Stimulated activated CD4-positive, alpha-beta T cell treated with anti-CD3 and anti-CD28 coated beads, Interleukin-15, amount 100 ng/mL, for 1 hour (primary cell): ENCODE measurements around the gene PCDHGA2.
"Not testable (repeated sequence)": the region's sequence is repeated elsewhere in the genome, so short reads cannot be mapped to it uniquely, and the experiment has no call there.

Experiments
- DNase-seq, 2 donors: peaks; one replicate each; pipeline ENCODE4 v3.0.0-alpha.2; 2020; ENCODE audit warnings: low read depth in 1 of 2, low spot score in 1 of 2

PCDHGA2 gene

GRCh38 chr5:141382469-141383294 is 44.1 kb downstream of the PCDHGA2 start, which contains the start of gene PCDHGA7:
TSS of gene PCDHGA7 (plus strand) at chr5:141382742. CDS start at chr5:141382900, 158 bp downstream.
- DNase-seq: no peak

DNA sequence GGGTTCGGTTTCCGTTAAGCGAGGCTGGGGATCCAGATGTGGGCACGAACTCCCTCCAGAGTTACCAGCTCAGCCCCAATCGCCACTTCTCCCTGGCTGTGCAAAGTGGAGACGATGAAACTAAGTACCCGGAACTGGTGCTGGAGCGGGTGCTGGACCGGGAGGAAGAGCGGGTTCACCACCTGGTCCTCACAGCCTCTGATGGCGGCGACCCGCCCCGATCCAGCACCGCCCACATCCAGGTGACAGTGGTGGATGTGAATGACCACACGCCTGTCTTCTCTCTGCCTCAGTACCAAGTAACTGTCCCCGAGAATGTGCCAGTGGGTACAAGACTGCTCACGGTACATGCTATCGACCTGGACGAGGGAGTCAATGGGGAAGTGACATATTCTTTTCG is 44.8 kb downstream of the PCDHGA2 start:
- DNase-seq: no peak

GRCh38 chr5:141384471-141385267 is 46.1 kb downstream of the PCDHGA2 start:
- no peak for DNase-seq

DNA sequence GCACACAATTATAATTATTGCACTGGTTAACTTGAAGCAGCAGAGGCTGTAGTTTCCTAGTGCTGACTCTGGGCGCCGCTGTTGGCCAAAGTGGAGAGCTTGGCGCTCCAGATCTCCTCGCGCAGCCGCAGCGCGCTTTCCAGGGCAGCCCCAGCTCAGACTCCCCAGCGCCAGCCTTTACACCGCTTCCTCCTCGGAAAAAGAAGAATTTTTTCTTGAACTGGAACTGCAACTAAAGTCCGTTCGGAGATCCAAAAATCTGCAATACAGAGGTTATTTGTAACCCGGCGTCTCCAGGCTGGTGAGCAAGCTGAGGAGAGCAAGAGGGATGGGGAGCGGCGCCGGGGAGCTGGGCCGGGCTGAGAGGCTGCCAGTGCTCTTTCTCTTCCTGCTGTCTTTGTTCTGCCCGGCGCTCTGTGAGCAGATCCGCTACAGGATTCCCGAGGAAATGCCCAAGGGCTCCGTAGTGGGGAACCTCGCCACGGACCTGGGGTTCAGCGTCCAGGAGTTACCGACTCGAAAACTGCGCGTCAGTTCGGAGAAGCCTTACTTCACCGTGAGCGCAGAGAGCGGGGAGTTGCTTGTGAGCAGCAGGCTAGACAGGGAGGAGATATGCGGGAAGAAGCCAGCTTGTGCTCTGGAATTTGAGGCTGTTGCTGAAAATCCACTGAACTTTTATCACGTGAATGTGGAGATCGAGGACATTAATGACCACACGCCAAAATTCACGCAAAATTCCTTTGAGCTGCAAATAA is 49.2 kb downstream of the PCDHGA2 start, which contains the start of gene PCDHGB4:
Gene PCDHGB4, plus strand, starts transcription at position 142 of the 755 bp plus-strand sequence. Its CDS starts 187 bp downstream, at position 329.
- DNase-seq: not testable (repeated sequence)

GRCh38 chr5:141388661-141389060 is 50.1 kb downstream of the PCDHGA2 start:
- DNase-seq: no peak

DNA sequence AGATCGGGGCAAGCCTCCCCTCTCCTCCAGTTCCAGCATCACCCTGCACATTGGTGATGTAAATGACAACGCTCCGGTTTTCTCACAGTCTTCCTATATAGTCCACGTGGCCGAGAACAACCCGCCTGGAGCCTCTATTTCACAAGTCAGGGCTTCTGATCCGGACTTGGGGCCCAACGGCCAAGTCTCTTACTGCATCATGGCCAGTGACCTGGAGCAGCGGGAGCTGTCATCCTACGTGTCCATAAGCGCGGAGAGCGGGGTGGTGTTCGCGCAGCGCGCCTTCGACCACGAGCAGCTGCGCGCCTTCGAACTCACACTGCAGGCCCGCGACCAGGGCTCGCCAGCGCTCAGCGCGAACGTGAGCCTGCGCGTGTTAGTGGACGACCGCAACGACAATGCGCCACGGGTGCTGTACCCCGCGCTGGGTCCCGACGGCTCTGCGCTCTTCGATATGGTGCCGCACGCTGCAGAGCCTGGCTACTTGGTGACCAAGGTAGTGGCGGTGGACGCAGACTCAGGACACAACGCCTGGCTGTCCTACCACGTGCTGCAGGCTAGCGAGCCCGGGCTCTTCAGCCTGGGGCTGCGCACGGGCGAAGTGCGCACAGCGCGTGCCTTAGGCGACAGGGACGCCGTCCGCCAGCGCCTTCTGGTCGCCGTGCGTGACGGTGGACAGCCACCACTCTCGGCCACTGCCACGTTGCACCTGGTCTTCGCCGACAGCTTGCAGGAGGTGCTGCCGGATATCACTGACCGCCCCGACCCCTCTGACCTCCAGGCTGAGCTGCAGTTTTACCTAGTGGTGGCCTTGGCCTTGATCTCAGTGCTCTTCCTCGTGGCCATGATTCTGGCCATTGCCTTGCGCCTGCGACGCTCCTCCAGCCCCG is 50.8 kb downstream of the PCDHGA2 start:
- DNase-seq: no peak

DNA sequence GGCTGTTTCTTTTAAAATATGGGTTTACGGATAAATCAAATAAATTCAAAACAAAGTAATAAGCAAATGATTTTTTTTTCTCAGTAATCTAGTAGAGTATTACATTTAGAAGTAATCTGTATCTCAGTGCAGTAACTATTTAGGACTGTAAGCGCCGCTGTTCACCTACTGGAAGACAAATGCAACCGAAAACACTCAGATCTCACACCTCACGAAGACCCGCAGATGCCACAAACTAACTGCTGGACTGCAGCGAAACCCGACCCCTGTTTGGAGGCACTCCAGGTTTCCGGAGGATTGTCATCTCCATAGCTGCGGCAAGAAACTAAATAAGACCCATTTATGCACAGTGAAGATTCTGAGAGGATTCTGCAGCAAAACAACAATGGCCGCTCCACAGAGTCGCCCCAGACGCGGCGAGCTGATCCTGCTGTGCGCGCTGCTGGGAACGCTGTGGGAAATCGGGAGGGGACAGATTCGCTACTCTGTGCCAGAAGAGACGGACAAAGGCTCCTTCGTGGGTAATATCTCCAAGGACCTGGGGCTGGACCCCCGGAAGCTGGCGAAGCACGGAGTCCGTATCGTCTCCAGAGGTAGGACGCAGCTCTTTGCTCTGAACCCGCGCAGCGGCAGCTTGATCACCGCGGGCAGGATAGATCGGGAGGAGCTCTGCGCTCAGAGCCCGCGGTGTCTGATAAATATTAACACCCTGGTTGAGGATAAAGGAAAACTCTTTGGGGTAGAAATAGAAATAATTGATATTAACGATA is 54.1 kb downstream of the PCDHGA2 start, which contains the start of gene PCDHGA8:
Gene PCDHGA8, plus strand, starts transcription at position 205 of the 770 bp plus-strand sequence. Its CDS starts 181 bp downstream, at position 386.
- DNase-seq: no peak
